Neural crest cell (in vitro differentiated cells): ENCODE measurements around the gene MRPL41. TPM values are rescaled to one million over a fixed set of nuclear protein-coding genes. Genes with fewer than 3 reads are reported as not detected.

Source experiments
- DNase-seq: peaks from one replicate; pipeline ENCODE4 v3.0.0; 2021; ENCODE audit warnings: low read depth, mixed read lengths, low spot score
- H3K27ac Mint-ChIP-seq: one replicate; pipeline ENCODE4 v1.8.0; 2021; ENCODE audit warnings: mild to moderate bottlenecking, mixed read lengths; ENCODE audit not compliant: unreplicated experiment
- H3K27me3 Mint-ChIP-seq: 2 replicates; pipeline ENCODE4 v1.8.0; 2021; ENCODE audit warnings: low read depth, mild to moderate bottlenecking, mixed read lengths
- H3K36me3 Mint-ChIP-seq: 2 replicates; pipeline ENCODE4 v1.8.0; 2021; ENCODE audit warnings: low read depth, mild to moderate bottlenecking, mixed read lengths
- H3K4me1 Mint-ChIP-seq: 2 replicates; pipeline ENCODE4 v1.8.0; 2021; ENCODE audit warnings: mixed read lengths
- H3K4me3 Mint-ChIP-seq: one replicate; pipeline ENCODE4 v1.8.0; 2021; ENCODE audit warnings: mild to moderate bottlenecking, mixed read lengths
- H3K9me3 Mint-ChIP-seq: 2 replicates; pipeline ENCODE4 v1.8.0; 2021; ENCODE audit warnings: mixed read lengths
- CTCF ChIP-seq: fragments of 200-600 bp; sonication (generic); conservative IDR thresholded peaks from 2 replicates; pipeline ENCODE4 v1.5.0; 2021; ENCODE audit warnings: antibody characterized with exemption, mild to moderate bottlenecking
- total RNA-seq: library from RNA; stranded (reverse); gene quantifications from 2 replicates; pipeline ENCODE4 v1.2.1, GENCODE V29; 2021

Gene MRPL41
- total RNA-seq, 1 donor from 2014 or later: 40.9 TPM

- TF ChIP-seq CTCF: no peak
- Mint-ChIP-seq H3K36me3 (peaks cover 6% of the 10 kb centered on the region), H3K4me1 (peaks cover 14% of the 10 kb centered on the region), H3K27ac (no peak overlapping the region), H3K9me3 (no peaks in the 10 kb centered on the region), H3K27me3 (peaks cover 4% of the 10 kb centered on the region), H3K4me3 (peak overlapping the region; percentile 71)
- no peak for DNase-seq
Observed at GRCh38 chr9:137554349-137554748, 2.7 kb downstream of the MRPL41 start.

- no peak for DNase-seq
- Mint-ChIP-seq H3K36me3 (peaks cover 14% of the 10 kb centered on the region), H3K27ac (no peak overlapping the region), H3K4me1 (peaks cover 8% of the 10 kb centered on the region), H3K4me3 (peak overlapping the region; percentile 61), H3K9me3 (no peaks in the 10 kb centered on the region), H3K27me3 (peaks cover 1% of the 10 kb centered on the region)
- TF ChIP-seq CTCF: no peak
Observed at GRCh38 chr9:137555179-137555578, 3.5 kb downstream of the MRPL41 start.

GRCh38 chr9:137556069-137556838 lies 4.6 kb downstream of the MRPL41 start:
- H3K4me1 Mint-ChIP-seq: peaks cover 6% of the 10 kb centered on the region
- peak overlapping the region; percentile 12 for H3K4me3 Mint-ChIP-seq
- H3K27me3 Mint-ChIP-seq: no peaks in the 10 kb centered on the region
- no peak for DNase-seq
- H3K9me3 Mint-ChIP-seq: no peaks in the 10 kb centered on the region
- H3K36me3 Mint-ChIP-seq: peaks cover 18% of the 10 kb centered on the region
- no peak for TF ChIP-seq CTCF
- H3K27ac Mint-ChIP-seq: peak overlapping the region; percentile 81

GRCh38 chr9:137558127-137558526 lies 6.4 kb downstream of the MRPL41 start:
- DNase-seq: no peak
- no peak overlapping the region for H3K27ac Mint-ChIP-seq
- TF ChIP-seq CTCF: no peak
- H3K4me3 Mint-ChIP-seq: no peak overlapping the region
- no peaks in the 10 kb centered on the region for H3K4me1 Mint-ChIP-seq
- no peaks in the 10 kb centered on the region for H3K9me3 Mint-ChIP-seq
- no peaks in the 10 kb centered on the region for H3K27me3 Mint-ChIP-seq
- H3K36me3 Mint-ChIP-seq: peaks cover 26% of the 10 kb centered on the region

GRCh38 chr9:137564134-137564533 lies 12.5 kb downstream of the MRPL41 start:
- TF ChIP-seq CTCF: no peak
- Mint-ChIP-seq H3K27me3 (no peaks in the 10 kb centered on the region), H3K9me3 (no peaks in the 10 kb centered on the region), H3K27ac (no peak overlapping the region), H3K4me3 (no peak overlapping the region), H3K4me1 (no peaks in the 10 kb centered on the region), H3K36me3 (peaks cover 31% of the 10 kb centered on the region)
- no peak for DNase-seq
